ENCODE results near the gene MC1R. TPM values are rescaled to one million over a fixed set of nuclear protein-coding genes. Genes with fewer than 3 reads are reported as not detected.

Gene MC1R
- total and polyA plus RNA-seq, 2 of the 8 experiments (the other 6 are each of a cell fraction or from before 2014, with no cell fraction given): 2.2 to 2.9 TPM

GRCh38 chr16:89911375-89911774 is 7.3 kb upstream of the MC1R start (continued):
- TF ChIP-seq RNF2 (IDR thresholded peaks at IDR 0.05; ENCODE audit: borderline replicate concordance, low read depth, low read length, missing control alignments, poor library complexity, severe bottlenecking): no peak
- TF ChIP-seq CHD7 (IDR thresholded peaks at IDR 0.05; ENCODE audit: insufficient replicate concordance, low read length): no peak
- no peak for TF ChIP-seq FOSL1 (IDR thresholded peaks at IDR 0.05; ENCODE audit: insufficient read depth, low read depth, low read length)
- TF ChIP-seq SUZ12 (IDR thresholded peaks at IDR 0.05; ENCODE audit: low read length): no peak
- TF ChIP-seq RFX5 (IDR thresholded peaks at IDR 0.05; ENCODE audit: borderline replicate concordance, low read depth, low read length): no peak
